Trophoblast cell (in vitro differentiated cells and primary cell): ENCODE measurements around the gene KIF1A.
"Not testable (repeated sequence)": the region's sequence is repeated elsewhere in the genome, so short reads cannot be mapped to it uniquely, and the experiment has no call there.

ENCODE experiments used
- DNase-seq, 2 donors: peaks; one replicate each; pipeline ENCODE4 v3.0.0-alpha.2; 2016
- H2AFZ ChIP-seq: 2 replicates; pipeline ENCODE4 v1.6.1; 2013; ENCODE audit warnings: low read length, moderate library complexity, mild to moderate bottlenecking; ENCODE audit not compliant: insufficient read depth, poor library complexity
- H2AK5ac ChIP-seq: 2 replicates; pipeline ENCODE4 v1.6.1; 2013; ENCODE audit warnings: mild to moderate bottlenecking, low read length
- H2BK120ac ChIP-seq: 2 replicates; pipeline ENCODE4 v1.6.1; 2013; ENCODE audit warnings: low read length, mild to moderate bottlenecking, moderate library complexity; ENCODE audit not compliant: insufficient read depth, poor library complexity
- H2BK12ac ChIP-seq: 2 replicates; pipeline ENCODE4 v1.6.1; 2013; ENCODE audit warnings: mild to moderate bottlenecking, low read length, moderate library complexity
- H2BK5ac ChIP-seq: 2 replicates; pipeline ENCODE4 v1.6.1; 2013; ENCODE audit warnings: low read length, low read depth, moderate library complexity, mild to moderate bottlenecking; ENCODE audit not compliant: poor library complexity
- H3K14ac ChIP-seq: 2 replicates; pipeline ENCODE4 v1.6.1; 2013; ENCODE audit warnings: mild to moderate bottlenecking, low read length
- H3K18ac ChIP-seq: 2 replicates; pipeline ENCODE4 v1.6.1; 2013; ENCODE audit warnings: mild to moderate bottlenecking, low read length
- H3K23ac ChIP-seq: 2 replicates; pipeline ENCODE4 v1.6.1; 2013; ENCODE audit warnings: low read length
- H3K27ac ChIP-seq: 2 replicates; pipeline ENCODE4 v1.5.1; 2013; ENCODE audit warnings: low read depth, mild to moderate bottlenecking, inconsistent platforms, low read length, moderate library complexity
- H3K27me3 ChIP-seq: 2 replicates; pipeline ENCODE4 v1.6.1; 2013; ENCODE audit warnings: inconsistent platforms, mild to moderate bottlenecking, low read length, moderate library complexity; ENCODE audit not compliant: insufficient read depth
- H3K36me3 ChIP-seq, 2 experiments: 1 replicate in 1 of 2; 2 replicates in 1 of 2; pipeline ENCODE4 v1.6.1; 2013; ENCODE audit warnings: low read length in 2 of 2, mild to moderate bottlenecking in 2 of 2, moderate library complexity in 1 of 2; ENCODE audit not compliant: insufficient read depth in 2 of 2, control insufficient read depth in 1 of 2
- H3K4ac ChIP-seq: 2 replicates; pipeline ENCODE4 v1.6.1; 2013; ENCODE audit warnings: low read depth, mild to moderate bottlenecking, low read length, moderate library complexity
- H3K4me1 ChIP-seq, 2 experiments: 1 replicate in 1 of 2; 2 replicates in 1 of 2; pipeline ENCODE4 v1.6.1; 2013; ENCODE audit warnings: low read length in 2 of 2, mild to moderate bottlenecking in 2 of 2, moderate library complexity in 1 of 2; ENCODE audit not compliant: insufficient read depth in 2 of 2, control insufficient read depth in 1 of 2
- H3K4me2 ChIP-seq: 2 replicates; pipeline ENCODE4 v1.6.1; 2013; ENCODE audit warnings: inconsistent platforms, mild to moderate bottlenecking, low read length, moderate library complexity
- H3K4me3 ChIP-seq: 2 replicates; pipeline ENCODE4 v1.5.1; 2013; ENCODE audit warnings: mild to moderate bottlenecking, low read depth, low read length, inconsistent platforms
- H3K79me1 ChIP-seq: one replicate; pipeline ENCODE4 v1.6.1; 2013; ENCODE audit warnings: low read length
- H3K79me2 ChIP-seq: 2 replicates; pipeline ENCODE4 v1.6.1; 2013; ENCODE audit warnings: low read length, mild to moderate bottlenecking; ENCODE audit not compliant: control insufficient read depth, insufficient read depth, poor library complexity
- H3K9ac ChIP-seq: 2 replicates; pipeline ENCODE4 v1.6.1; 2013; ENCODE audit warnings: mild to moderate bottlenecking, low read length
- H3K9me3 ChIP-seq: 2 replicates; pipeline ENCODE4 v1.6.1; 2013; ENCODE audit warnings: low read depth, mild to moderate bottlenecking, control low read depth, inconsistent platforms, low read length; ENCODE audit not compliant: insufficient read depth
- H4K12ac ChIP-seq: 2 replicates; pipeline ENCODE4 v1.6.1; 2013; ENCODE audit warnings: low read depth, mild to moderate bottlenecking, low read length, moderate library complexity
- H4K8ac ChIP-seq: 2 replicates; pipeline ENCODE4 v1.6.1; 2013; ENCODE audit warnings: low read depth, mild to moderate bottlenecking, low read length, moderate library complexity
- H4K91ac ChIP-seq: one replicate; pipeline ENCODE4 v1.6.1; 2013; ENCODE audit warnings: low read depth, mild to moderate bottlenecking, low read length, moderate library complexity
- WGBS: extraction: QIAGEN DNeasy Blood & Tissue Kit; methylation state at CpG from one replicate; pipeline ENCODE4 v1.1.7; 2013; ENCODE audit warnings: missing lambda C conversion rate; ENCODE audit not compliant: insufficient read length, insufficient coverage; ENCODE audit errors: extremely low coverage; 5-methylcytosine and 5-hydroxymethylcytosine counted together

KIF1A gene

DNA sequence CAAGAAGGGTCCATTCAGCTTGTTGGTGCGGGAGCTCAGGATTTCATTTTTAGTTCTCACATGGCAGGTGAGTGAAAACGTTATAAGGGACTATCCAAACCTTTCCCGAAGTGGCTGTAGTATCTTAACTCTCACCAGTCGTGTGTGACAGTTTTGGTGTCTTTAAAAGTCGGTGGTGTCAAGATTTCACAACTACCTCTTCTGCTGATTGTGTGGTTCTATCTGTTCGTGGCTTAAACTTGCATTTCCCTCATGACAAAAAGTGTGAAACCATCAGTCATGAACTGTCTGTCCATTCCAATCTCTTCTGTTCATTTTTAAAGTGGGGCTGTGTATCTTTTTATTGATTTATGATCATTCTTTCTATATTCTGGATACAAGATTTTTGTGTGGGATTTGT is 133.6 kb downstream of the KIF1A start:
- Histone ChIP-seq H4K12ac (no peak overlapping the region), H2BK120ac (no peak overlapping the region), H3K27me3 (no peaks in the 10 kb centered on the region), H4K8ac (no peak overlapping the region), H3K27ac (no peak overlapping the region), H3K4me2 (no peak overlapping the region), H3K9me3 (no peaks in the 10 kb centered on the region), H2BK5ac (no peak overlapping the region), H3K23ac (no peak overlapping the region), H2BK12ac (no peak overlapping the region), H3K36me3 (no peaks in the 10 kb centered on the region), H3K79me2 (no peaks in the 10 kb centered on the region), H2AK5ac (no peak overlapping the region), H3K4ac (no peak overlapping the region), H3K79me1 (no peaks in the 10 kb centered on the region), H3K18ac (no peak overlapping the region), H4K91ac (no peak overlapping the region), H3K4me1 (peaks cover 0 to 4% of the 10 kb centered on the region in 2 experiments), H3K9ac (no peak overlapping the region), H3K4me3 (no peak overlapping the region), H3K14ac (no peak overlapping the region), H2AFZ (no peak overlapping the region)
- DNase-seq: no peak
- no CpG with 5 or more reads among the region's 6 CpGs for WGBS

DNA sequence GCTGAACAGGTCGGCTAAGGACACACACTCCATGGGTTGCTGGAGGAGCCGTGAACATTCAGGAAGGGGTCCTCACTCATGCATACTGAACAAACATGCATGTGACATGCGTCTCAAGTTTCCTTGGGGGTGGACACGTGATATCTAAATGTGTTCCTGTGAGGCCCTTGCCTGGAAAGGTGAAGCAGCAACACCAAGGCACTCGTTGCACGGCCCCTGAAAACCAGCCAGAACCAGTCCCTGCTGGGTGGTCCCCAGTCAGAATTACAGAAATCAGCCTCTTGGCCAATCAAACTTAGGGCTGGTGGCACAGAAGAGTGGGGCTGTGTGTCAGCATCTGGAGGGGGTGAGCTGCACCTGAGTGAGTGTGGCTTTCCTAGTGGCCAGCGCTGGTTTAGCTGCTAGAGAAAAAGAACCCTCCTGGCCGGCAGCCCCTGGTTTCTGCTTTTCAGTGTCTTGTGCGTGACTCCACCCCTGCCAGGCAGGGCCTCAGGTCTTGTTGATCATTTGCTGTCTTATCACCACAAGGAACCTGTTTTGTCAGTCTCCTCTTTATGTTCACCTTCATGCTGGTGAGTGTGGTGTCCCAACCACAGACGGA is 134.1 kb downstream of the KIF1A start:
- H3K4me1 ChIP-seq: peaks cover 0 to 4% of the 10 kb centered on the region in 2 experiments
- no CpG with 5 or more reads among the region's 10 CpGs for WGBS

DNA sequence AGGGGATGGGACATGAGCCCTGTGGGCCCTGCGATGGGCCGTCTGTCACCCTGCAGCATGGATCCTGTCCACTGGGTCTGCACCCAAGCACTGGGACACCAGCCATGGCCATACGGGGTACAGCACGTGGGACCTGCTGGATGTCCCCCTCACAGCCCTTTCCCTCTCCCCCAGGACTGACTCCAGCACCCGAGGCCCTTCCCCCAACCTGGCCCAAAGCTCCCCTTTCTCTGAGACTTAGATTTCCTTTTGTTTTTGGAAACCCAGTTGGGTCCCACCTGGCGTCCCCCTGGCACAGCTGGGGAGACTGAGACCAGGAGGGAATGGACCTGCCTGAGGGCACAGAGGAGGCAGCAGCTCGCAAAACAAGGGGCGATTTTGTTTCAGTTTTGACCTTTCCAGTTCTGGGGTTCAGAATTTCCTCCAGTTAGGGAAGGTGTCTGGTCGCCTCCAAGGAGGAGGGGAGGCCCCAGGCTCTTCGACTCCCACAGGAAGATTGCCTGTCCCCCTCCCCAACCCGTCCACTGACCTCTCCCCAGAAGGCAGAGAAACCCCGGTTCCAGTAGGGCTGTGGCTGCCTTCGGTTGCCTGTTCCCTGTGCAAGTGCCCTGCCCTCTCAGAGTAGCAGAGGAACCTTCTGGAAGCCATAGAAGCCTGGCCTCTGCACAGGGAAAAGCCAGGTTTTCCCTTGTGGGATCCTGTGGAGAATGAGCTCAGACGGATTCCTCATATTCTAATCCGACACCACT is 135.9 kb downstream of the KIF1A start:
- not testable (repeated sequence) for H3K79me2 ChIP-seq, H3K4me2 ChIP-seq, H2BK12ac ChIP-seq, H3K4ac ChIP-seq, H3K4me3 ChIP-seq, H2BK5ac ChIP-seq, H4K8ac ChIP-seq, H4K12ac ChIP-seq, DNase-seq, H3K27me3 ChIP-seq, H3K79me1 ChIP-seq, H3K36me3 ChIP-seq, H3K18ac ChIP-seq, H3K23ac ChIP-seq, H4K91ac ChIP-seq, H3K27ac ChIP-seq, H3K9ac ChIP-seq, H2AFZ ChIP-seq, H3K14ac ChIP-seq, H3K4me1 ChIP-seq, H2BK120ac ChIP-seq, H2AK5ac ChIP-seq, H3K9me3 ChIP-seq
- no CpG with 5 or more reads among the region's 15 CpGs for WGBS

More for the DNA sequence above, 134.1 kb downstream of the KIF1A start:
- Histone ChIP-seq H3K18ac (no peak overlapping the region), H3K27ac (no peak overlapping the region), H4K91ac (no peak overlapping the region), H2BK12ac (no peak overlapping the region), H3K9me3 (no peaks in the 10 kb centered on the region), H3K79me1 (no peaks in the 10 kb centered on the region), H3K4ac (no peak overlapping the region), H3K36me3 (no peaks in the 10 kb centered on the region), H3K27me3 (no peaks in the 10 kb centered on the region), H2BK5ac (no peak overlapping the region), H3K79me2 (no peaks in the 10 kb centered on the region), H2AFZ (no peak overlapping the region), H3K23ac (no peak overlapping the region), H3K4me3 (no peak overlapping the region), H3K4me2 (no peak overlapping the region), H3K9ac (no peak overlapping the region), H4K8ac (no peak overlapping the region), H4K12ac (no peak overlapping the region), H2AK5ac (no peak overlapping the region), H3K14ac (no peak overlapping the region), H2BK120ac (no peak overlapping the region)
- DNase-seq: peak; percentile 5 to 42

DNA sequence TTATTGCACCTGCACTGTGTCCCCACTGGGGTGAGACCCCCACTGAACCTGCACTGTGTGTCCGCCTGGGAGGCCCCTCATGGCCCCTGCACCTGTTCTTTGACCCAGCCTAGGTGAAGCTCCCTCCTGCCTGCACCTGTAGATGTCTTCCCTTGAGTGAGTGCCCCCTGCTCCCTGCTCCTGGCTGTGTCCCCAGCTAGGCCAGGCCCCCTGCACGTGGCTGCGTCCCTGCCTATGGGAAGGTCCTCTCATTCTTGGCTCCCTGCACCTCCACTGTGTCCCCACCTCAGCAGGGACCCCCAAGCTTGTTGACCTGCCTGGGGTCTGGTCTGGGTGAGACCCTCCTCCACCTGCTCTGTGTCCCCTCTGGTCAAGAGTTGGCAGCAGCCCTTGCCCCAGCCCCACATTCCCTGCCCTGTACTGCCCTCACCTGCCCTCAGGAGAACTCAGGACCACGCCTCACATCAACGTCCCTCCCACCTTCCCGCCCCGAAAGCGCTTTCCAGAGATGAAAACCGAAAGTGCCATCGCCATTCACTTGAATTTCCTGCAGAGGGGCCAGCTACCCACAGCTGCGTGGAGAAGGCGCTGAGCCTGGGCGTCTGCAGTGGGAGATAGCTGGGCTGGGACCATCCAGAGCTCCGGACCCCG is 136.6 kb downstream of the KIF1A start:
- not testable (repeated sequence) for H3K4me2 ChIP-seq, H3K4me3 ChIP-seq, H3K23ac ChIP-seq, H3K27me3 ChIP-seq, H2AK5ac ChIP-seq, H3K27ac ChIP-seq, H3K4ac ChIP-seq, H4K91ac ChIP-seq, H3K79me1 ChIP-seq, H3K9me3 ChIP-seq, H3K36me3 ChIP-seq, H2BK5ac ChIP-seq, H3K9ac ChIP-seq, H4K8ac ChIP-seq, H2BK120ac ChIP-seq, H3K4me1 ChIP-seq, H2BK12ac ChIP-seq, H3K18ac ChIP-seq, H3K14ac ChIP-seq, H2AFZ ChIP-seq, H3K79me2 ChIP-seq, H4K12ac ChIP-seq, DNase-seq
- WGBS: no CpG with 5 or more reads among the region's 15 CpGs
